Psoas muscle (tissue), 8 donors: ENCODE measurements around the gene MEG3. TPM values are rescaled to one million over a fixed set of nuclear protein-coding genes. Genes with fewer than 3 reads are reported as not detected.

ENCODE experiments used
- ATAC-seq, 4 donors: fragments of 200-7000 bp; cut with Tn5 transposase; one replicate each; pipeline ENCODE4 v1.9.1; 2020; ENCODE audit warnings: moderate library complexity in 3 of 4, mild to moderate bottlenecking in 2 of 4
- DNase-seq, 2 donors: peaks; one replicate each; pipeline ENCODE4 v3.0.0-alpha.2; 2020
- H3K27ac ChIP-seq: fragments of 200-600 bp; one replicate; pipeline ENCODE4 v1.8.0; 2022
- H3K27me3 ChIP-seq, 3 donors: fragments of 200-600 bp in 1 of 3; one replicate each; pipeline versions ENCODE4 v1.6.1 to v1.8.0; 2013 to 2022; ENCODE audit warnings: low read length in 2 of 3, mild to moderate bottlenecking in 2 of 3, moderate library complexity in 1 of 3; ENCODE audit not compliant: insufficient read depth in 3 of 3
- H3K36me3 ChIP-seq, 2 donors: fragments of 200-600 bp in 1 of 2; one replicate each; pipeline versions ENCODE4 v1.6.1 to v1.8.0; 2013 to 2022; ENCODE audit warnings: low read depth in 1 of 2, mild to moderate bottlenecking in 1 of 2, moderate library complexity in 1 of 2; ENCODE audit not compliant: insufficient read depth in 1 of 2
- H3K4me1 ChIP-seq: fragments of 200-600 bp; one replicate; pipeline ENCODE4 v1.8.0; 2022
- H3K4me3 ChIP-seq: fragments of 200-600 bp; one replicate; pipeline ENCODE4 v1.8.0; 2022; ENCODE audit warnings: mild to moderate bottlenecking
- H3K9me3 ChIP-seq: fragments of 200-600 bp; one replicate; pipeline ENCODE4 v1.8.0; 2022
- CTCF ChIP-seq: fragments of 200-600 bp; IDR thresholded peaks from one replicate; pipeline ENCODE4 v1.8.0; 2022; ENCODE audit warnings: antibody characterized with exemption
- WGBS, 3 donors: extraction: QIAGEN DNeasy Blood & Tissue Kit; methylation state at CpG; one replicate each; pipeline versions ENCODE4 v1.1.6 to v1.1.7; 2013; 5-methylcytosine and 5-hydroxymethylcytosine counted together
- intact Hi-C, 2 donors: fragments of 100-400 bp; cut with DNase I; formaldehyde crosslinking; loops; one replicate each; pipeline versions ENCODE4 v1.11.0 to v1.14.2; 2022
- polyA plus RNA-seq, 3 donors: library from polyadenylated mRNA; stranded (reverse); fragments of 200-250 nt; gene quantifications; one replicate each; pipeline ENCODE4 v1.2.3, GENCODE V29; 2013
- total RNA-seq, 4 donors: library from RNA; stranded (reverse); fragmentation: NEBNext Ultra II Directional in 2 of 4; extraction: Animal tissue kit (Norgen Biotek cat#: 25700) in 2 of 4; gene quantifications; one replicate each; pipeline versions ENCODE4 v1.2.1 to v1.2.4, GENCODE V29; 2021 to 2023
- donor health status: healthy with polysubstance abuse.
- donor health status: DM: no; HTN: no; CAD: no; lungs with moderate emphysema.
- donor health status: Bipolar disorder and iron deficiency.
- donor health status: healthy.
- donor health status: DM: yes; HTN: yes; CAD: no.
- donor health status: DM: no; HTN: no; CAD: no.
- donor health status: DM: no; HTN: no; CAD: no.
- donor health status: DM: yes; HTN: yes; CAD: no.

MEG3 gene
- total and polyA plus RNA-seq, 7 donors = 17.8 to 52.6 (median 24.9) TPM

- H3K9me3 ChIP-seq = no peaks in the 10 kb centered on the region
- WGBS, 3 donors = 36 to 43% (median 41%) methylated on average over 36 of the region's 36 CpGs
- intact Hi-C loops = no loop called here
- TF ChIP-seq CTCF = no peak
- H3K4me1 ChIP-seq = no peaks in the 10 kb centered on the region
- H3K4me3 ChIP-seq = peak overlapping the region; percentile 28
- peaks cover 0 to 61% (median 26%) of the 10 kb centered on the region in 3 donors for H3K27me3 ChIP-seq
- ATAC-seq (peak in 3 of 4 donors; percentile 7 to 64 (median 23)), DNase-seq (no peak)
- H3K36me3 ChIP-seq = no peaks in the 10 kb centered on the region
- H3K27ac ChIP-seq = no peak overlapping the region
Observed at GRCh38 chr14:100824901-100825712, 811 bp upstream of the MEG3 start.

DNA sequence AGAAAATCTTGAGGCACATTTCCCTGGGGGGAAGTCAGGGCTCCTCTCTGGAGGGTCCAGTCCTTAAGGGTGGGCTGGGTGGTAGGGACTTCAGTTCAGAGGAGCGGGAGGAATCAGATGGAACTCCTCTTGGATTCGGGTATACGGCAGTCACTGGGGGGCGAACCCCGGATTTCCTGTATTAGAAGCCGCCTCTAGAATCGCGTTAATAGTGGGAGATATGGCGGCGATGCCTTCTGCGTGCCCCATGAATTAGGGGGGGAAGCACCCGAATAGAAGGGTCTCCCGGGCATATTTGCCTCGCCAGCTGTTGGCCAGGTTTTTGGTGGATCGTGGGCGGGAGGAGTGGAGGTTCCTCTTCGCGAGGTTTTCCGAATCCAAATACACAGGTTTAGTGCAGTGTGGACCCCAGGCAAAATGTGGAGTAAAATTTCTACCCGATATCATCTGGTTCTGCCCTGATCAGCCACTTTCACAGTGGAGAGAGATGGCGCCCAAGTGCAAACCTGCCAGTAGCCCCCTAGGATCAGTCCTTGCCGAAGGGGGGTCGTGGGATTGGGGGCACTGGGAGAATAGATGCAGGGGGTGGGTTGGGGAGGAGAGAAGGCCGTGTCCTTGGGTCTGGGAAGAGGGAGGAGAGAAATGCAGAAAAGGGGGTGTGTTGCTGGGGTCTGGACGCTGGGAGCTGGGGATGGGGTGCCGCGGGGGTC is 628 bp downstream of the MEG3 start:
- Histone ChIP-seq H3K27ac (no peak overlapping the region), H3K4me3 (peak overlapping the region; percentile 46)

GRCh38 chr14:100827101-100828021 is 1.4 kb downstream of the MEG3 start:
- intact Hi-C loops = no loop called here
- WGBS, 3 donors = 49 to 62% (median 51%) methylated on average over 59 to 61 of the region's 61 CpGs
- H3K4me1 ChIP-seq = no peaks in the 10 kb centered on the region
- no peaks in the 10 kb centered on the region for H3K9me3 ChIP-seq
- peak overlapping the region; percentile 46 for H3K4me3 ChIP-seq
- no peaks in the 10 kb centered on the region for H3K36me3 ChIP-seq
- no peak for DNase-seq
- TF ChIP-seq CTCF = no peak
- ATAC-seq = no peak
- H3K27ac ChIP-seq = no peak overlapping the region
- peaks cover 0 to 63% (median 26%) of the 10 kb centered on the region in 3 donors for H3K27me3 ChIP-seq

More for the DNA sequence above, 628 bp downstream of the MEG3 start:
- WGBS, 3 donors = 50 to 58% (median 54%) methylated on average over 27 of the region's 27 CpGs
- no peak for DNase-seq
- Histone ChIP-seq H3K9me3 (no peaks in the 10 kb centered on the region), H3K4me1 (no peaks in the 10 kb centered on the region), H3K36me3 (no peaks in the 10 kb centered on the region), H3K27me3 (peaks cover 0 to 63% (median 26%) of the 10 kb centered on the region in 3 donors)
- intact Hi-C loops = no loop called here
- no peak for TF ChIP-seq CTCF
- ATAC-seq = no peak

DNA sequence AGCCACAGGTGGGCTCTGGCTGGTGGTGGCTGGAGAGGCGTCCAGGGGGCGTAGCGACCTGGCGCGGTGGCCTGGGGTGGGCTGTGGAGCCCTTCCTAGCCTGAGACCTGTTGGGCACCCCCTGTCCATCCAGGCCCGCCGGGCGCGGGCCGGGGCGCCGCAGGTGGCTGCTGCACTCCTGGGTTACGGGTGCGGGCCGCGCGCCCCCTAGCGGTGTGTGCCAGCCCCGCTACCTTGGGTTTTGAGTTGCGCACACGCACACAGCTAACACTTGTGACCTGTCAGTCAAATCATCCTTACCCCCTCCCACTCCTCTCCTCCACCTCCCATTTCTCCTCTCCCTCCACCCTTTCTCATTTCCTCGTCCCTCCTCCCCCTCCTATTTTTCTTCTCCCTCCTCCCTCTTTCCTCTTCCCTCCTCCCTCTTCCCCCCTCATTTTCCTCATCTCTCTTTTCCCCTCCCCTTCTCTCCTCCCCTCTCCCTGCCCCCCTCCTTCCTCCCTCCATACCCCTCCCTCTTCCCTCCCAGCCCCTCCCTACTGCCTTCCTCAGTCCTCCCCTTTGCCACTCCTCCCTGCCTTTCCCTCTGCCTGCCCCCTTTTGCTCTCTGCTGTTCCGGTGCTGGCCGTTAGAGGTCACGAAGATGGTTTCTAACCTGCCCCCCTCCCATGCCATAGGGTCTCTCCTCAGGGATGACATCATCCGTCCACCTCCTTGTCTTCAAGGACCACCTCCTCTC is 2.3 kb downstream of the MEG3 start:
- no peak overlapping the region for H3K27ac ChIP-seq
- 54 to 71% (median 70%) methylated on average over 20 to 26 of the region's 26 CpGs for WGBS, 3 donors
- intact Hi-C loops = no loop called here

More for the DNA sequence above, 2.3 kb downstream of the MEG3 start:
- peak overlapping the region; percentile 46 for H3K4me3 ChIP-seq
- H3K27me3 ChIP-seq = peaks cover 0 to 63% (median 27%) of the 10 kb centered on the region in 3 donors
- no peaks in the 10 kb centered on the region for H3K4me1 ChIP-seq
- DNase-seq (no peak), ATAC-seq (peak in 1 of 4 donors; percentile 33)
- H3K9me3 ChIP-seq = no peaks in the 10 kb centered on the region
- TF ChIP-seq CTCF = peak; percentile 21
- H3K36me3 ChIP-seq = no peaks in the 10 kb centered on the region
